Measurements from ENCODE around the gene HOXB7. TPM values are rescaled to one million over a fixed set of nuclear protein-coding genes. Genes with fewer than 3 reads are reported as not detected.

The HOXB7 gene
- total and polyA plus RNA-seq, 3 experiments from 2014 or later, result 0.87 to 0.96 (median 0.89) TPM

DNA sequence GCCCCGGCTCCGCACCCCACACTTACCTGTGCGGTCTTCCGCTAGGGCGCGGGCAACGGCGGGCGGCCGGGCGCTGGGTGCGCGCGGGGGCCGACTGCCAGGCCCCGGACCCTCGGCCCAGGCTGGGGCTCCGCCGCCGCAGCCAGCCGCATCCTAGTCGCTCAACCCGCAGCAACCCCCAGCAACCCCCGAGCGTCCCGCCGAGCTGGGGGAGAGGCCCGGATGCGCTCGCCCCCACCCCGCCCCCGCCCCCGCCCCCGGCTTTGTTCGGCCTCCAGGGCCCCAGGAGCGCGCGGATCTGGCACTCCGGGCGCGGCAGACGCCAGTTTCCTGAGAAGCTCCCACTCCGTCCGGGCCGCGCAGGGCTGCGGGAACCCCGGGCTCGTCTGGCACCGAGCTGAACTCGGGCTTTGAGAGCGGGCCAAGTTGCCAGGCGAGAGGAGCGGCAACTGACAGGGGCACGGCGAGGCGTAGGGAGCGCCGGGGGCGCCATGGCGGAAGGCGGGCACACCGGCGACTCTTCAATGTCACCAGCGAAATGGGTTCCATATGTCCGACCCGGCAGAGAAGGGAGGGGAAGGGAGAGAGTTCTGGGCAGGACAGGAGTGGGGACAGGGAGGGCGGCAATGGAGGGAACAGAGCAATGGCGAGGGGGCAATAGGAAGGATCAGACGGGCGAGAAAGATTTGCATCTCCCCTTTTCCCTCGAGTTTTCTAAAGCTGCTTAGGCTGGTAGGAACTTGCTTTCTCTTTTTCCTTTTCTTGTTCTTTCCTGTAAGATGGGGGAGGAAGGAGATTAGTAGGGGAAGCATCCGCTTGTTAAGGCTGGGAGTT is 46.4 kb downstream of the HOXB7 start:
- POLR2A ChIA-PET, result no interaction called here
- H3K36me3 ChIP-seq (ENCODE audit: insufficient read depth, low read length), result no peaks in the 10 kb centered on the region
- H3K27ac Mint-ChIP-seq, result no peak overlapping the region
- H3K9me3 ChIP-seq (ENCODE audit: low read length), result no peaks in the 10 kb centered on the region
- H3K4me1 ChIP-seq (ENCODE audit: insufficient read depth, low read length), result no peaks in the 10 kb centered on the region
- CTCF ChIA-PET, result no interaction called here
- peaks cover 0 to 5% (median 0%) of the 10 kb centered on the region in 3 donors for H3K36me3 Mint-ChIP-seq
- H3K9me3 Mint-ChIP-seq, result no peaks in the 10 kb centered on the region
- H3K4me3 ChIP-seq (ENCODE audit: low read length), result no peak overlapping the region
- no peak overlapping the region for H3K27ac ChIP-seq (ENCODE audit: low read depth, low read length)
- H3K4me1 Mint-ChIP-seq, result peaks cover 0 to 12% (median 11%) of the 10 kb centered on the region in 3 donors
- no peak overlapping the region for H3K4me3 Mint-ChIP-seq
- H3K27me3 Mint-ChIP-seq, result peaks cover 0 to 16% of the 10 kb centered on the region in 2 donors
- H3K27me3 ChIP-seq (ENCODE audit: insufficient read depth, low read length, poor library complexity, severe bottlenecking), result no peaks in the 10 kb centered on the region
- no peak for DNase-seq

DNA sequence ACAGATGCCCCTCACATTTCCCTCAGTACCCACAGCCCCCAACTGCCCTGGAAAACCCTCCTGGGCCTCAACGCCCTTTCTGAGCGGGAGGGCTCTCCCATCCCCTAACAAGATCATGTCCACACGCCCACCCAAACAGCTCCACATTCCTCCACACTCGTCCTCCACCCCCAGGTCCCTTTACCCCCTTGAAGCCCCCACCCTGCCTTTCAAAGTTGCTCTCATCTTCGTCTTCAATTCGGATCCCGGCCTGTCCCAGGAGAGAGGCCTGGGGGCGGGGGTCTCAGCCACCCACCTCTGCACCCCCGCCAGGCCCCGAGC is 47.0 kb downstream of the HOXB7 start:
- Histone ChIP-seq H3K9me3 (ENCODE audit: low read length) (no peaks in the 10 kb centered on the region), H3K27me3 (ENCODE audit: insufficient read depth, low read length, poor library complexity, severe bottlenecking) (no peaks in the 10 kb centered on the region), H3K27ac (ENCODE audit: low read depth, low read length) (no peak overlapping the region), H3K4me1 (ENCODE audit: insufficient read depth, low read length) (no peaks in the 10 kb centered on the region), H3K36me3 (ENCODE audit: insufficient read depth, low read length) (no peaks in the 10 kb centered on the region), H3K4me3 (ENCODE audit: low read length) (no peak overlapping the region)
- Mint-ChIP-seq H3K27me3 (peaks cover 0 to 12% of the 10 kb centered on the region in 2 donors), H3K4me3 (peak overlapping the region in 1 of 7 donors; percentile 20), H3K4me1 (peaks cover 0 to 12% (median 11%) of the 10 kb centered on the region in 3 donors), H3K9me3 (no peaks in the 10 kb centered on the region), H3K36me3 (peaks cover 0 to 4% (median 0%) of the 10 kb centered on the region in 3 donors), H3K27ac (no peak overlapping the region)
- DNase-seq, result no peak
- ChIA-PET POLR2A (no interaction called here), CTCF (no interaction called here)

DNA sequence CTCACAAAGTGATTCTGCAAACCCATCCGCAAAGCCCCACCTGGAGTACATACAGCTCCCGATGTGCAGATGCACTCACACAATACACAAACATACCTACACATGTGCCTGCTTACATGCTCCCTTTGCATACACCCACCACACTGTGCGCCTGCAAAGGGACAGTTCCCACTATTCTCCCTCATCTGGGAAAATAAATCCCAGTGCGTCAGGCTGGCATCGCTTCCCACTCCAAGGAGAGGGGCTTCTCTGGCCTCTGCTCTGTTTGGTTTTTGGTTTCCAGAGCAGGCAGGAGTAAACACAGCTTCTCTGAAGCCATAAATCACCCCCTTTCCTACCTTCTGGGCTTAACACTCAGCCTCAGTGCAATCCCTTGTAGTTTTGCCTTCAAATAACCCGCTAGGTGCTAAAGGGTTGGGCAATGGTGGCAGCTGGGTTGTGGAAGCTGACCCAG is 47.4 kb downstream of the HOXB7 start:
- Mint-ChIP-seq H3K9me3 (no peaks in the 10 kb centered on the region), H3K4me1 (peaks cover 0 to 12% (median 10%) of the 10 kb centered on the region in 3 donors), H3K27ac (no peak overlapping the region), H3K4me3 (no peak overlapping the region), H3K27me3 (peaks cover 0 to 11% of the 10 kb centered on the region in 2 donors), H3K36me3 (peaks cover 0 to 3% (median 0%) of the 10 kb centered on the region in 3 donors)
- no peak overlapping the region for H3K4me3 ChIP-seq (ENCODE audit: low read length)
- ChIA-PET POLR2A (no interaction called here), CTCF (no interaction called here)
- H3K4me1 ChIP-seq (ENCODE audit: insufficient read depth, low read length), result no peaks in the 10 kb centered on the region
- H3K27ac ChIP-seq (ENCODE audit: low read depth, low read length), result no peak overlapping the region
- H3K27me3 ChIP-seq (ENCODE audit: insufficient read depth, low read length, poor library complexity, severe bottlenecking), result no peaks in the 10 kb centered on the region
- DNase-seq, result no peak
- H3K9me3 ChIP-seq (ENCODE audit: low read length), result no peaks in the 10 kb centered on the region
- no peaks in the 10 kb centered on the region for H3K36me3 ChIP-seq (ENCODE audit: insufficient read depth, low read length)

DNA sequence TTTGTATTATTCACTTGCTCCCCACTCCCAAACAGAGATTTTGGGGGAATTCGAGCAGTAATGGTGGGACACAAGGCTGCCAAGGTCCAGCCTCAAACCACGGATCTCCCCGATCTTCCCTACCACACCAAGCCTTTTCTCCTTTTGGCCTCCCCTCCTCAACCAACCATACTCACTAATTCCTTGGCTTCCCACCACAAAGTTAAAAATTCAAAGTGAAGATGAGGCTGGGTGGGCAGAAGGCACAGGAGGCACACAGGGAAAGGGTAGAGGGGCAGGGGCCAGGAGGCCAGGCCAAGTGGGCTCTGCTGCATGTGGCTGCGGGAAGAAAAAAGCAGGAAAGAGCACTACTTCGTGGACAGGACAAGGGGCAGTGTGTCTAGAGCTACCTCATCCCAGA is 47.9 kb downstream of the HOXB7 start:
- no peak overlapping the region for H3K27ac ChIP-seq (ENCODE audit: low read depth, low read length)
- Mint-ChIP-seq H3K4me1 (peaks cover 0 to 12% (median 8%) of the 10 kb centered on the region in 3 donors), H3K9me3 (no peaks in the 10 kb centered on the region), H3K27ac (no peak overlapping the region), H3K4me3 (no peak overlapping the region), H3K27me3 (peaks cover 0 to 13% of the 10 kb centered on the region in 2 donors), H3K36me3 (peaks cover 0 to 3% (median 0%) of the 10 kb centered on the region in 3 donors)
- no peak overlapping the region for H3K4me3 ChIP-seq (ENCODE audit: low read length)
- no peaks in the 10 kb centered on the region for H3K4me1 ChIP-seq (ENCODE audit: insufficient read depth, low read length)
- no peaks in the 10 kb centered on the region for H3K36me3 ChIP-seq (ENCODE audit: insufficient read depth, low read length)
- ChIA-PET CTCF (no interaction called here), POLR2A (no interaction called here)
- DNase-seq, result no peak
- H3K27me3 ChIP-seq (ENCODE audit: insufficient read depth, low read length, poor library complexity, severe bottlenecking), result no peaks in the 10 kb centered on the region
- no peaks in the 10 kb centered on the region for H3K9me3 ChIP-seq (ENCODE audit: low read length)

DNA sequence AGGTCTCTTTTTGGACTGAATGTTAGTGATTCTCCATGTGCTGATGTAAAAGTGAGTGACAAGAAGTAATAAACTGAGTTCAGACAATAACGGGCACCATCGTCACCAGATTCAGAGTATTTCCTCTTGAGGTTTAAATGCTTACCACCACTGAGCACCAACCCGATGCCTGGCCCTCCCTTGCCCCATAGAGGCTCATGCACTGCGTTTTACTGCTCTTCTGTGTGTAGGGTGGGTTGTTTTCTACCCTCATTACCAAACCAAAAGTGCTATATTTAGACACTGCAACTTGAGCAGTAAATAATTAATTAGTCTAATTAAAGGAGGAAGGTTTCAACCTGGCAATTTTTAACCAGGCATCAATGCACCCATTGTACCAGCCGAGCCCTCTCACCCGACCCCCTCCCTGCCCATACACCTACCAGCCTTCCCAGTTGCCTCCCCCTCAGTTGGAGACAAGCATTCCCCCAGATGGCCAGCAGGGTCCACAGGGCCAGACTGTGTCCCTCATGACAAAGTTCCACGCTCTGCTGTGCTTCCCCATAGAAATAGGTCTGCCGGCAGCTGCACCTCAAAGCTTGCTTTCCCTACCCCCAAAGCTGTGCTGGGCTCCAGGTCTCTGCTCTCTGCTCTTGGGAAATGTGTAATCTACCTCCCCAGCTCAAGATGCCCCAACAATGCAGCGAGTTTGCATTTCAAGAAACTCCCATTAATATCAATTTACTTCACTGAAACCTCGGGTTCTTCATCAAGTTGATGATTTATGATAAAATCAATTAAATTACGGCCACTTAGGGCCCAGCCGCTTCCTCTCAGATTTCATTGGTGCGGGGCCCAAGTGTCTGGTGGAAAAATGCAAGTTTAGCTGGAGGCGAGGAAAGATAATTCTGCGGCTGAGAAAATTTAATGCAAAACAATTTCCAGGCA is 48.7 kb downstream of the HOXB7 start:
- H3K36me3 ChIP-seq (ENCODE audit: insufficient read depth, low read length), result no peaks in the 10 kb centered on the region
- H3K4me3 Mint-ChIP-seq, result peak overlapping the region in 2 of 7 donors; percentile 25 to 74
- H3K9me3 Mint-ChIP-seq, result no peaks in the 10 kb centered on the region
- no peaks in the 10 kb centered on the region for H3K9me3 ChIP-seq (ENCODE audit: low read length)
- peak overlapping the region in 4 of 8 donors; percentile 4 to 80 (median 50) for H3K27ac Mint-ChIP-seq
- H3K27ac ChIP-seq (ENCODE audit: low read depth, low read length), result no peak overlapping the region
- peaks cover 0 to 3% (median 0%) of the 10 kb centered on the region in 3 donors for H3K36me3 Mint-ChIP-seq
- peaks cover 0 to 12% (median 8%) of the 10 kb centered on the region in 3 donors for H3K4me1 Mint-ChIP-seq
- peaks cover 0 to 16% of the 10 kb centered on the region in 2 donors for H3K27me3 Mint-ChIP-seq
- no peaks in the 10 kb centered on the region for H3K4me1 ChIP-seq (ENCODE audit: insufficient read depth, low read length)
- POLR2A ChIA-PET, result no interaction called here
- no peaks in the 10 kb centered on the region for H3K27me3 ChIP-seq (ENCODE audit: insufficient read depth, low read length, poor library complexity, severe bottlenecking)
- DNase-seq, result peak in 1 of 5 donors; percentile 41
- H3K4me3 ChIP-seq (ENCODE audit: low read length), result no peak overlapping the region
- CTCF ChIA-PET, result interaction anchor here (1.0 kb wide), 1 partner anchor 19 kb away, joined by 3 read pairs; no protein-coding TSS in a partner anchor

DNA sequence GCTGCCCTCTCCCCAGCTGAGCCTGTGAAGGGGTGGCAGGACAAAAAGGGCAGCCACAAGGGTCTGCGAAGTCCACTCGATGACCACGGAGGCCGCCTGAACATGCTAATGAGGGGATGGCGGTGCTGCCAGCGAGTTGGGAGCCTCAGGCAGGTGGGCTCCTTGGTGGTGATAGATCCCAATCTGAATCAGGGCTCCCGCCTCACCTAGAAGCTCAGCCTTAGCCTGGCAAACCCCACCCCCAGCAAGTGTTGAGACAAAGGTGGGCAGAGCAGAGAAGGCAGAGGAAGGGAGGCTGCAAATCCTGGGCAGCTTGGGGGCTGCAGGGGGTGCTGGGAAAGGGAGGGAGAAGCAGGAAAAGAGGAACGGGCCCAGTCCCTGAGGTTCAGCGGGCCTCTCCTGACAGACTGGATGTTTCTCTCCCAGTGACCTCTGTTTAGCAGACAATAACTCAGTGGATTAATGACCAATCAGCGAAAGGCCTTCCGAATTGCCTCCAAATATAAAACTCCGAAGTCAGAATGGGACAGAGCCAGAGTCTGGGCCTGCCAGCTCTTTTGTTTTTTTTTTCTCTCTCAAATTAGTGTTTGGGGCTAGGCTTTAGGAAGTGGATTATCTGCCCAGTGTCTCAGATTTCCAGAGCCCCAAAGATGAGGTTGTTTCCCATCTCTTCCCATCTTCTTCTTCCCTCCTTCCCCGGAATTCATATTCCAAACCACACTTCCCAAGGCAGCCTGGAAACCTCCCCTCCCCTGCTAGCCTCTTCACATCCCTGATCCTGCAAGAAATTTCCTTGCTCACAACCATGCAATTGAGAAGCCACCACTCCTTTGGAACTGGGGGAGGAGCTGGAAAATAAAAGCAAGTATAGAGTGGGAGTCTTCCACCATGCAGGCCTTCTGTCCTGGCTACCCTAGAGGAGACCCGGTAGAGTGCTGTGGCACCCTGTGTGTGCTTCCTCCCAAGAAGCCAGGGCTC is 50.7 kb downstream of the HOXB7 start:
- ChIA-PET POLR2A (no interaction called here), CTCF (interaction anchor here (0.6 to 2.0 kb wide), 5 partner anchors 13 to 224 kb away, joined by 3 to 6 read pairs (median 3); no protein-coding TSS in a partner anchor)
- Mint-ChIP-seq H3K27ac (peak overlapping the region in 1 of 8 donors; percentile 66), H3K4me1 (peaks cover 4 to 23% (median 10%) of the 10 kb centered on the region in 3 donors), H3K36me3 (peaks cover 0 to 3% (median 0%) of the 10 kb centered on the region in 3 donors), H3K27me3 (peaks cover 9 to 23% of the 10 kb centered on the region in 2 donors), H3K4me3 (no peak overlapping the region), H3K9me3 (no peaks in the 10 kb centered on the region)
- Histone ChIP-seq H3K4me3 (ENCODE audit: low read length) (no peak overlapping the region), H3K9me3 (ENCODE audit: low read length) (no peaks in the 10 kb centered on the region), H3K4me1 (ENCODE audit: insufficient read depth, low read length) (no peaks in the 10 kb centered on the region), H3K36me3 (ENCODE audit: insufficient read depth, low read length) (no peaks in the 10 kb centered on the region), H3K27ac (ENCODE audit: low read depth, low read length) (no peak overlapping the region), H3K27me3 (ENCODE audit: insufficient read depth, low read length, poor library complexity, severe bottlenecking) (no peaks in the 10 kb centered on the region)
- peak in 1 of 5 donors; percentile 31 for DNase-seq

DNA sequence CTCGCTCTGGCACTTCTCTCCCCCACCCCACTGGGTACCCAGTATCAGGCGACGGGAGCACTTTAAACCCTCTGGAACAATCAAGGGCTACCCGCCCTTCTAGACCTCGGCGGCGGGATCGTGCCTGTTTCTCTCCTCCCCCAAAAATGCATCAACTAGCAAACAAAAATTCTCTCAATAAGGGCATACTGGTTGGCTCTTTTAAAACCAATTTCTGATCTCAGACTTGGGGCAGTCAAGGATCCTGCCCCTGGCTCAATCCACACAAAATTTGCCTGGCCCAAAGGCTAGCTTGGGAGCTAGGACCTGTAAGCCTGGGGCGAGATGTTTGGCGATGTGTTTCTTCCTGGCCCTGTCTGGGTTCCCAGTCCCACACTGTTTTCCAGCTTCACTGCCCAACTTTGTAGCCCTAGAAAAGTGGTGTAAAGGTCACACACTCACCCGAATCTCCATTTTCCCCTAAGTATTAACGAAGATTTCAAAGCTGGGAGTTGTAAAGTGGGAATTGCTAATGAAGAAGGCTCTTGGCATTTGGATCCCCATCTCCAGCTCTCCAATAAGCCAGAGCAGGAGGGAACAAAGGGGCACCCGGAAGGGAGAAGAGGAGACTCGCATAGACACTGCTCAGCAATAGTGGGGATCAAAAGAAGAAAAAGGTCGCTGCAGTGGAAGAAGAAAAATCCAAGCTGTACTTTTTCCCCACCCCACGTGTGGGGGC is 51.5 kb downstream of the HOXB7 start:
- CTCF ChIA-PET, result interaction anchor here (0.6 to 2.0 kb wide), 5 partner anchors 12 to 223 kb away, joined by 3 to 6 read pairs (median 3); no protein-coding TSS in a partner anchor
- POLR2A ChIA-PET, result no interaction called here

More for the DNA sequence above, 51.5 kb downstream of the HOXB7 start:
- H3K4me3 Mint-ChIP-seq, result no peak overlapping the region
- peaks cover 6 to 25% (median 11%) of the 10 kb centered on the region in 3 donors for H3K4me1 Mint-ChIP-seq
- Histone ChIP-seq H3K4me1 (ENCODE audit: insufficient read depth, low read length) (no peaks in the 10 kb centered on the region), H3K27me3 (ENCODE audit: insufficient read depth, low read length, poor library complexity, severe bottlenecking) (no peaks in the 10 kb centered on the region), H3K27ac (ENCODE audit: low read depth, low read length) (no peak overlapping the region), H3K36me3 (ENCODE audit: insufficient read depth, low read length) (no peaks in the 10 kb centered on the region), H3K4me3 (ENCODE audit: low read length) (no peak overlapping the region), H3K9me3 (ENCODE audit: low read length) (no peaks in the 10 kb centered on the region)
- peaks cover 9 to 20% of the 10 kb centered on the region in 2 donors for H3K27me3 Mint-ChIP-seq
- no peak overlapping the region for H3K27ac Mint-ChIP-seq
- peaks cover 0 to 3% (median 0%) of the 10 kb centered on the region in 3 donors for H3K36me3 Mint-ChIP-seq
- H3K9me3 Mint-ChIP-seq, result no peaks in the 10 kb centered on the region
- DNase-seq, result peak in 1 of 5 donors; percentile 14
